ENCODE data around the gene CRAMP1. TPM values are rescaled to one million over a fixed set of nuclear protein-coding genes. Genes with fewer than 3 reads are reported as not detected.

CRAMP1 gene
- total RNA-seq, 2 experiments from 2014 or later, result 23.9 to 25.2 TPM

Other genes starting within 250 kb of the CRAMP1 start
- 10 to 100 TPM; 19.6 to 24.9 TPM for gene UNKL, start 197.7 kb upstream of the CRAMP1 start, total RNA-seq
- 10 to 100 TPM; 17.2 to 20.1 TPM for gene UQCC4, start 191.6 kb upstream of the CRAMP1 start, total RNA-seq
- gene PERCC1, start 181.3 kb upstream of the CRAMP1 start, total RNA-seq, result under 1 TPM in 1 of 2 experiments, not detected in 1; 0.37 TPM
- gene CCDC154, start 167.8 kb upstream of the CRAMP1 start, total RNA-seq, result 1 to 10 TPM; 1.5 to 2.1 TPM
- gene CLCN7, start 137.3 kb upstream of the CRAMP1 start, total RNA-seq, result 10 to 100 TPM; 41.9 to 43.9 TPM
- gene PTX4, start 123.4 kb upstream of the CRAMP1 start, total RNA-seq, result not detected
- 10 to 100 TPM; 70.1 to 73.3 TPM for gene TELO2, start 119.0 kb upstream of the CRAMP1 start, total RNA-seq
- gene TMEM204, start 78.7 kb upstream of the CRAMP1 start, total RNA-seq, result 10 to 100 TPM; 35.1 to 35.6 TPM
- gene IFT140, start 288 bp upstream of the CRAMP1 start, total RNA-seq, result 10 to 100 TPM; 10.3 to 15.4 TPM
- gene JPT2, start 65.9 kb downstream of the CRAMP1 start, total RNA-seq, result 10 to 100 TPM; 56.1 to 61.7 TPM
- 10 to 100 TPM; 75.9 to 82.7 TPM for gene MAPK8IP3, start 93.8 kb downstream of the CRAMP1 start, total RNA-seq
- gene NME3, start 159.2 kb downstream of the CRAMP1 start, total RNA-seq, result 10 to 100 TPM; 41.3 to 41.4 TPM
- 10 to 100 TPM; 31.8 to 32.0 TPM for gene EME2, start 160.4 kb downstream of the CRAMP1 start, total RNA-seq
- gene MRPS34, start 160.8 kb downstream of the CRAMP1 start, total RNA-seq, result 100 to 1,000 TPM; 126 to 135 TPM
- 10 to 100 TPM; 31.1 to 33.0 TPM for gene SPSB3, start 170.2 kb downstream of the CRAMP1 start, total RNA-seq
- gene NUBP2, start 170.6 kb downstream of the CRAMP1 start, total RNA-seq, result 10 to 100 TPM; 58.5 to 61.8 TPM
- under 1 TPM in 1 of 2 experiments, not detected in 1; 0.13 TPM for gene IGFALS, start 181.3 kb downstream of the CRAMP1 start, total RNA-seq
- gene HAGH, start 214.5 kb downstream of the CRAMP1 start, total RNA-seq, result 10 to 100 TPM; 48.0 to 50.4 TPM
- 10 to 100 TPM; 14.5 to 14.6 TPM for gene FAHD1, start 214.8 kb downstream of the CRAMP1 start, total RNA-seq